Hepatocyte (in vitro differentiated cells): ENCODE data around the gene ARHGAP42. TPM values are rescaled to one million over a fixed set of nuclear protein-coding genes. Genes with fewer than 3 reads are reported as not detected.

Source experiments
- DNase-seq: peaks from one replicate; pipeline ENCODE4 v3.0.0-alpha.2; 2016; ENCODE audit warnings: low spot score
- H2AFZ ChIP-seq: fragments of 200-600 bp; sonication (generic); 2 replicates; pipeline ENCODE4 v1.6.0; 2016; ENCODE audit warnings: antibody characterized with exemption, mild to moderate bottlenecking
- H3K27ac ChIP-seq: fragments of 200-600 bp; sonication (generic); 2 replicates; pipeline ENCODE4 v1.5.1; 2016; ENCODE audit warnings: mild to moderate bottlenecking
- H3K27me3 ChIP-seq: fragments of 200-600 bp; sonication (generic); 2 replicates; pipeline ENCODE4 v1.6.1; 2016
- H3K36me3 ChIP-seq: fragments of 200-600 bp; sonication (generic); replicated peaks from 2 replicates; pipeline ENCODE4 v1.5.1; 2016; ENCODE audit warnings: low read depth; ENCODE audit not compliant: insufficient read depth
- H3K4me1 ChIP-seq: fragments of 200-600 bp; sonication (generic); 2 replicates; pipeline ENCODE4 v1.5.1; 2016; ENCODE audit warnings: mild to moderate bottlenecking, moderate library complexity; ENCODE audit not compliant: insufficient read depth
- H3K4me2 ChIP-seq: fragments of 200-600 bp; sonication (generic); 2 replicates; pipeline ENCODE4 v1.6.0; 2016
- H3K4me3 ChIP-seq: fragments of 200-600 bp; sonication (generic); 2 replicates; pipeline ENCODE4 v1.5.1; 2016; ENCODE audit warnings: mild to moderate bottlenecking
- H3K79me2 ChIP-seq: fragments of 200-600 bp; sonication (generic); 2 replicates; pipeline ENCODE4 v1.6.0; 2017; ENCODE audit warnings: mild to moderate bottlenecking
- H3K9me2 ChIP-seq: fragments of 200-600 bp; sonication (generic); replicated peaks from 2 replicates; pipeline ENCODE4 v1.6.0; 2017; ENCODE audit warnings: mild to moderate bottlenecking; ENCODE audit not compliant: insufficient read depth
- H3K9me3 ChIP-seq: fragments of 200-600 bp; sonication (generic); 2 replicates; pipeline ENCODE4 v1.5.1; 2016; ENCODE audit warnings: low read depth, mild to moderate bottlenecking
- H4K20me1 ChIP-seq: fragments of 200-600 bp; sonication (generic); 2 replicates; pipeline ENCODE4 v1.6.0; 2016; ENCODE audit warnings: mild to moderate bottlenecking; ENCODE audit not compliant: insufficient read depth, poor library complexity, severe bottlenecking
- CTCF ChIP-seq: fragments of 200-600 bp; sonication (generic); IDR thresholded peaks from 2 replicates; pipeline ENCODE4 v1.5.1; 2016; ENCODE audit warnings: antibody characterized with exemption, mild to moderate bottlenecking; ENCODE audit not compliant: poor library complexity
- EZH2 ChIP-seq: fragments of 200-600 bp; sonication (generic); IDR thresholded peaks from 2 replicates; pipeline ENCODE4 v1.6.1; 2016; ENCODE audit warnings: antibody characterized with exemption, mild to moderate bottlenecking, borderline replicate concordance
- EZH2phosphoT487 ChIP-seq: fragments of 200-600 bp; sonication (generic); IDR thresholded peaks from one replicate; pipeline ENCODE4 v1.6.1; 2018; ENCODE audit warnings: antibody characterized with exemption, mild to moderate bottlenecking, low read depth, moderate library complexity; ENCODE audit not compliant: unreplicated experiment, severe bottlenecking
- WGBS: methylation state at CpG from one replicate; pipeline ENCODE4 v1.1.6; 2016; ENCODE audit warnings: low lambda C conversion rate; ENCODE audit errors: missing lambda C conversion rate; 5-methylcytosine and 5-hydroxymethylcytosine counted together
- polyA plus RNA-seq: library from polyadenylated mRNA; unstranded; fragments of >200 nt; fragmentation: Nextera tagmentation; extraction: Ambion mirVana; gene quantifications from 2 replicates; pipeline ENCODE4 v1.2.1, GENCODE V29; 2016
- total RNA-seq: library from RNA; depleted of rRNA; stranded (reverse); fragments of >200 nt; gene quantifications from 2 replicates; pipeline ENCODE4 v1.2.3, GENCODE V29; 2014

The ARHGAP42 gene
- total and polyA plus RNA-seq, 2 experiments from 2014 or later, result 8.7 to 26.5 TPM

GRCh38 chr11:100691896-100692653, 5.0 kb downstream of the ARHGAP42 start:
- DNase-seq, result no peak
- H3K4me3 ChIP-seq, result no peak overlapping the region
- 79% methylated on average over 1 of the region's 1 CpG for whole genome bisulfite sequencing
- H4K20me1 ChIP-seq, result no peaks in the 10 kb centered on the region
- H3K4me2 ChIP-seq, result no peak overlapping the region
- H3K79me2 ChIP-seq, result peaks cover 90% of the 10 kb centered on the region
- TF ChIP-seq EZH2phosphoT487 (no peak), EZH2 (no peak), CTCF (no peak)
- no peaks in the 10 kb centered on the region for H3K27me3 ChIP-seq
- H2AFZ ChIP-seq, result no peak overlapping the region
- peaks cover 10% of the 10 kb centered on the region for H3K4me1 ChIP-seq
- no peaks in the 10 kb centered on the region for H3K36me3 ChIP-seq
- H3K9me3 ChIP-seq, result no peaks in the 10 kb centered on the region
- no peaks in the 10 kb centered on the region for H3K9me2 ChIP-seq
- no peak overlapping the region for H3K27ac ChIP-seq

- Histone ChIP-seq H3K4me2 (no peak overlapping the region), H3K4me3 (no peak overlapping the region), H4K20me1 (no peaks in the 10 kb centered on the region), H3K27ac (no peak overlapping the region), H2AFZ (no peak overlapping the region), H3K79me2 (peaks cover 95% of the 10 kb centered on the region), H3K9me2 (no peaks in the 10 kb centered on the region), H3K4me1 (no peaks in the 10 kb centered on the region), H3K27me3 (no peaks in the 10 kb centered on the region), H3K9me3 (no peaks in the 10 kb centered on the region), H3K36me3 (no peaks in the 10 kb centered on the region)
- WGBS, result 94% methylated on average over 5 of the region's 5 CpGs
- no peak for DNase-seq
- TF ChIP-seq EZH2phosphoT487 (no peak), CTCF (no peak), EZH2 (no peak)
These were observed 8.8 kb downstream of the ARHGAP42 start for GRCh38 chr11:100695911-100696310.

- H3K79me2 ChIP-seq, result peaks cover 89% of the 10 kb centered on the region
- no peak overlapping the region for H3K4me3 ChIP-seq
- TF ChIP-seq EZH2phosphoT487 (no peak), CTCF (no peak), EZH2 (no peak)
- no peaks in the 10 kb centered on the region for H3K9me3 ChIP-seq
- H4K20me1 ChIP-seq, result no peaks in the 10 kb centered on the region
- no peak overlapping the region for H3K27ac ChIP-seq
- 100% methylated on average over 2 of the region's 2 CpGs for WGBS
- H3K36me3 ChIP-seq, result no peaks in the 10 kb centered on the region
- no peak for DNase-seq
- no peaks in the 10 kb centered on the region for H3K9me2 ChIP-seq
- no peaks in the 10 kb centered on the region for H3K27me3 ChIP-seq
- H3K4me1 ChIP-seq, result no peaks in the 10 kb centered on the region
- H2AFZ ChIP-seq, result no peak overlapping the region
- no peak overlapping the region for H3K4me2 ChIP-seq
These were observed 16.1 kb downstream of the ARHGAP42 start for GRCh38 chr11:100703139-100703538.
